Caki2 (cell line): ENCODE results near the gene OSBPL2. TPM values are rescaled to one million over a fixed set of nuclear protein-coding genes. Genes with fewer than 3 reads are reported as not detected.

Source experiments
- DNase-seq: peaks from one replicate; pipeline ENCODE4 v3.0.0-alpha.2; 2015; ENCODE audit warnings: low read depth
- in situ Hi-C: cut with HindIII; loops from 2 replicates; pipeline ENCODE4 v1.10.0; 2016; ENCODE audit warnings: low sequenced_read_pairs, low pct_unique_long_range_greater_than_20kb, mixed read lengths
- total RNA-seq: library from RNA; depleted of rRNA; stranded (reverse); fragments of >200 nt; shearing (Covaris generic); gene quantifications from 2 replicates; pipeline ENCODE4 v1.2.3, GENCODE V29; 2014; ENCODE audit warnings: low replicate concordance

OSBPL2 gene
- total RNA-seq, 1 experiment from 2014 or later = 14.0 TPM

GRCh38 chr20:62243106-62243505 lies 4.8 kb downstream of the OSBPL2 start:
- no peak for DNase-seq
- in situ Hi-C loops = no loop called here

DNA sequence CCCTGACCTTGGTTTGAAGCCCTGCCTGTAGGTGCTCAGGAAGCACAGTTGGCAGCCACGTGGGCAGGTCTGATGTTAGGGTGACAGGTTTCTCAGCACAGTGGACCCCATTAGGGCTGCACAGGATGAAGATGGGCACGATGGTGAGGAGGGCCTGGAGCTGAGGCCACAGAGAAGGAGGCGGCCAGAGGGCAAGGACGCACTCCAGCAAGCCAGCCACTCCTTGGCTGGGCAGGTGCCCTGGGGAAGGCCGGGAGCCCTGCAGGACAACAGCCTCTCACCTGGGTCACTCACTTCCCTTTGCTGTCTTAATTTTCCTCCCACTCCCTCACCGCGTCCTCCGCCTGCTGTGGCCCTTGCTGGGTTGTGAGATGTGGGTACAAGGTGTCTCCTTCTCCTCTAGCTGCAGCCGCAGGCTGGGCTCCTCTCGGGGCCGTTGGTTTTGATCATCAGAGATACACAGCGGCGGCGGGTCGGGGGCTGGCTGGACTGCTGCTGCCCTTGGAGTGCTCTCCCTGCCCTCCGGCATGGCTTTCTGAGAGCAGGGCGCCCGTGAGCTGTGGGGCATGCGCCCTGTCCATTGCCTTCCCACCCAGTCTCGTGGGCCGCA lies 5.7 kb downstream of the OSBPL2 start:
- in situ Hi-C loops = no loop called here
- DNase-seq = no peak

- in situ Hi-C loops = no loop called here
- no peak for DNase-seq
Observed at GRCh38 chr20:62244644-62245108, 6.4 kb downstream of the OSBPL2 start.

GRCh38 chr20:62245911-62246280 lies 7.6 kb downstream of the OSBPL2 start:
- DNase-seq = no peak
- in situ Hi-C loops = no loop called here

DNA sequence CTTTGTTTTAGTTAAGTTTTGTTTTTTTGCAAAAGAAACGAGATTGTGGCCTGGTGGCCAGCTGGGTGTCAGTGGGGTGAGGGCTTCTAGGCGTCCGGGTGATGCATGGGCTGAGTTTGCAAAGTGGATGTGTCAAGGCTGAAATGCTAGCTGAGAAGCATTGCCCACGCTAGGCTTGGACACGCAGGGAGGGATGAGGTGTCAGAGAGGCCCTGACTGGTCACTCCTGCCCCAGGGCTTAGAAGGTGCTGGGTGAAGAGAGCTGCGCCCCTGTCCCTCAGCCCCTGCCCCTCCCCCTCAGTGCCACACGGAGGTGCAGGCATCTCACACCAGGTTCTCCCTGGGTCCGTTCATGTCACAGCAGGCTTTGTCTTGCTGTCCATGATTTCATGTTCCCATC lies 8.1 kb downstream of the OSBPL2 start:
- in situ Hi-C loops = no loop called here

DNA sequence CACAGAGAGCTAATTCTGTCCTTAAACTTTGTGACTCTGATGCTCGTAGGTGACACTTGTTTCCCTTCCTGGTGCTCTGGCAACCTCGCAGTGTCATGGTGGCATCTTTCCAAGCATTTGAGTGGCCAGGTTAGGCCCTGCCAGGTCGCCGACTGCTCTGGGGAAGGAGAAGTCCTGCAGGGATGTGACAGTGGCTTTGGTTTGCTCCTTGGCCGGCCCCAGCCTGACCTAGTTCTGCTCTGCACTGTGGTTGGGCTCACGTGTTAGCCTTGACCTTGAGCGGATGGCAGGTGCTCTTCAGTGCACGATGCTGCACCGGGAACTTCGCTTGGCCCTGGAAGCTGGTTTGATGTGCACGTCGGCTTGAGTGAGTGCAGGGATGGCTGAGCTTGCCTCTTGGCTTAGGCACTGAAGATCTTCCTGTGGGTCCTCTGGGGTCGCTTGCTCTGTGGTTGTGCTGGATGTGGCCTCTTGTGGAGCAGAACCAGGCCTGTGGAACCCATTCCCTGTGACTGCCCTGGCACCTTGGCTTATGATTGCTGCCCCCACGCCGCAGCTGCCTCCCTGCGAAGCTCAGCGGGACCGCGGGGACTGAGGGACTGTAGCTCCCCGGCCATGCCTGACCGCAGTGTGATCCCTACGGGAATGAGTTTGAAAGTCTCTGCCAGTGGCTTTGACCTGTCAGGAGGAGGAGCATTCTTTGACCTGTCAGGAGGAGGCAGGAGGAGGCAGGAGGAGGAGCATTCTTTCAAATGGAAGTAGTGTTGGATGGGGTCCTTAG lies 8.7 kb downstream of the OSBPL2 start:
- DNase-seq = no peak
- in situ Hi-C loops = no loop called here

More for the DNA sequence above, 8.1 kb downstream of the OSBPL2 start:
- DNase-seq = no peak

GRCh38 chr20:62248890-62249560 lies 10.7 kb downstream of the OSBPL2 start:
- no peak for DNase-seq
- in situ Hi-C loops = no loop called here

DNA sequence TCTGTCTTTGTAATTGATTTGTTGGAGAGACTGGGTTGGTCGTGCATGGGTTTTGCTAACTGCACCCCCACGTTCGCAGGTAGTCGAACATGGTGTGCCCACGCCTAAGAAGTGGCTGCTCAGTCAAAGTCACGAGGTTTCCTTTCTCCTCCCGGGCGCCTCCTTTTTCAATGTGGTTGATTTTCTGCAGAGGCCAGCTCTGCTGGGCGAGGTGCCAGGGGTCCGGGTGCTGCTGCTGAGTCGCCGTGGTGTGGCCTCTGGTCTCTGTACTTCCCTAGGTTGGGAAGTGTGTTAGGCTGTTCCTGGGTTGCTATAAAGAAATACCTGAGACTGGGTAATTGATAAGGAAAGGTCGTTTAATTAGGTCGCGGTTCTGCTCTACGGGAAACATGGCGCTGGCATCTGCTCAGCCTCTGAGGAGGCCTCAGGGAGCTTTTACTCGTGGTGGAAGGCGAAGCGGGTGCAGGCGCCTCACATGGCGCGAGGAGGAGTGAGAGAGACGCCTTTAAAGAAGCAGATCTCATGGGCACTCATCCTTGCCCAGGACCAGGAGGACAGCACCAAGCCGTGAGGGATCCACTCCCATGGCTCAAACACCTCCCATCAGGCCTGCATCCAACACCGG lies 14.1 kb downstream of the OSBPL2 start:
- in situ Hi-C loops = no loop called here

DNA sequence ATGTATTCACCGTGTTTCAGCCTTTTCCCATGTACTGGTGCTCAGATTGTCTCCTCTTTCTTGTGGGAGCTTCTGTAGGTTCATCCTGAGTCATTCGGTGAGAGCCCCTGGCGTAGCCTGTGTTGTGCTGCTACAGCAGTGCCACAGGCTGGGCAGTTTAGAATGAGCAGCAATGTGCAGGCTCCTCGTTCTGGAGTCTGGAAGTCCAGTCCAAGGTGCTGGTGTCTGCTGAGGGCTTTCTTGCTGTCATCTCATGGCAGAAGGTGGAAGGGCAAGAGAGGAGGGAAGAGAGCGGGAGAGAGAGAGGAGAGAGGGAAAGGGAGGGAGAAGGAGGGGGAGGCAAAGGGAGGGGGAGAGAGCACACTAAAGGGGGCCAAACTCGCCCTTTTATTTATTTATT lies 15.1 kb downstream of the OSBPL2 start:
- in situ Hi-C loops = no loop called here
- no peak for DNase-seq

More for the DNA sequence above, 14.1 kb downstream of the OSBPL2 start:
- peak; percentile 37 for DNase-seq

DNA sequence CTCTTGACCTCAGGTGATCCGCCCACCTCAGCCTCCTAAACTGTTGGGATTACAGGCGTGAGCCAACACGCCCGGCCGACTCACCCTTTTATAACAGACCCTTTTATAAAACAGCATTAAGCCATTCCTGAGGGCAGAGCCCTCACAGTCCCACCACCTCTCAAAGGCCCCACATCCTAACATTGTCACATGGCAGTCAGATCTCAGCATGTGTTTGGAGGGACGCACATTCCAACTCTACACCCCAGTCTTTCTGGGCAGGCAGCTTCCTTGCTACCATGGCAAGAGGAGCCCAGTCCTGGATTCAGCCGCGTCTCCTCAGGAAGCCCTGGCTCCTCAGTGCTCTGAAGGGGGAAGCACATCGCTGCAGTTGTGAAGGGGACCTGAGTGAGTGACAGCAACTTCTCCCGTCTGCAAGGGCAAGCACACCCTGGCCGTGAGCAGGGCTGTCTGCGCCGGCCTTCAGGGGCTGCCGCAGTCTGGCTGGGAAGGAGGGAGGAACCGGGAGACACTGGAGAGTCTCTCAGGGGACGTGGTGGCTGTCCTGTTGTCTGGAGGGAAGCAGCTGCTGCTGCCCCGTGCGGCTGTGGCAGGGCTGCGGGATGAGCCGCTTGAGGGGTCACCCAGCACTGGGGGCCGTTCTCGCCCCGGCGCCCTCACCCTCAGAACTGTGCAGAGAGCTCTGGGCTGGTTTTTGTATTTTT lies 15.9 kb downstream of the OSBPL2 start:
- DNase-seq = no peak
- in situ Hi-C loops = no loop called here

- in situ Hi-C loops = no loop called here
- no peak for DNase-seq
Observed at GRCh38 chr20:62255976-62256375, 17.7 kb downstream of the OSBPL2 start.

GRCh38 chr20:62258499-62259293 lies 20.4 kb downstream of the OSBPL2 start:
- DNase-seq = no peak

DNA sequence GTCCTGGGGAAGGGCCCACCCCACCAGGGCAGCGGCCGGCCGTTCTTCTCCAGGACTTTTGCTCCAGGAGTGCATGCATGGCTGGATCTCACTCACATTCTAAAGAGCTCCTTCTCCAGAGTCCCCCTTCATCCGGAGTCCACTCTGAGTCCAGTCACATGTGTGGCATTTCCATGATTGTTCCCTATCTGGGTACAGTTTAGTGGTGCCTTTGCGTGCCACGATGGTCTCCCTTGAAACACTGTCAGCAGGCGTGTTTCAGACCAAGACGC lies 20.9 kb downstream of the OSBPL2 start:
- DNase-seq = no peak
- in situ Hi-C loops = no loop called here

More at GRCh38 chr20:62258499-62259293, 20.4 kb downstream of the OSBPL2 start:
- in situ Hi-C loops = no loop called here

GRCh38 chr20:62262064-62262463 lies 23.7 kb downstream of the OSBPL2 start:
- no peak for DNase-seq
- in situ Hi-C loops = no loop called here

- in situ Hi-C loops = no loop called here
- DNase-seq = no peak
Observed at GRCh38 chr20:62263396-62263795, 25.1 kb downstream of the OSBPL2 start.

DNA sequence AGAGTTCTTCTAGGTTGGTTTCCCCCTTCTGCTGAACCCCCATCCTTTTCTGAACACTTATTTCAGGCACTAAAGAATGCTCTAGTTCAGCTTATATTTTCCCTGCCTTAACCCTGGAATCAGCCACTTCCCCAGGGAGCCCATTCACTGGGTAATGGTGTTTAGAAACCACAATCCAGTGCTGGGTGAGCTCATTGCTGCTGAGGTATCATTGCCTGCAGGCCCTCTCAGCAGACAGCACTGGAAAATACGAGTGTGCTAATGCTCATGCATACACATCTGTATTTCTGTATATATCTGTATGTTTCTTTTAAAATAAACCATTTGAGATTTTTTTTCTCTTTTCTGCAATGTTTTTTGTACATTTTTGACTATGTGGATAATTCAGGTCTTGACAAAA lies 27.0 kb downstream of the OSBPL2 start:
- no peak for DNase-seq

DNA sequence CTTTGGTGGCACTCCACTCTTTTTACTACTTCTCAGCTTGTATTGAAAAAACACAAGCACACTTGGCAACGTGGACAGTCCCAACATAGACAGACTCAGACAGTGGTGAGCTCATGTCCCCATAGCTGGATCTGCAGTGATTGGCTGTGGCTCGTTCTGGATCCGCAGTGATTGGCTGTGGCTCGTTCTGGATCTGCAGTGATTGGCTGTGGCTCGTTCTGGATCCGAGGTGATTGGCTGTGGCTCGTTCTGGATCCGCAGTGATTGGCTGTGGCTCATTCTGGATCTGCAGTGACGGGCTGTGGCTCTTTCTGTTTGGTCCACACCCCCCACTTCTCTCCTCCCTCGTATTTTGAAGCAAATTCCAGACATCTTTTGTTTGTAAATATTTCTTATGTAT lies 28.0 kb downstream of the OSBPL2 start:
- in situ Hi-C loops = no loop called here
- DNase-seq = no peak

More for the DNA sequence above, 27.0 kb downstream of the OSBPL2 start:
- in situ Hi-C loops = no loop called here

- in situ Hi-C loops = no loop called here
- DNase-seq = no peak
Observed at GRCh38 chr20:62266851-62267250, 28.5 kb downstream of the OSBPL2 start.
